ENCODE data around the gene SRPK2.
"Not testable (repeated sequence)": the region's sequence is repeated elsewhere in the genome, so short reads cannot be mapped to it uniquely, and the experiment has no call there.

The SRPK2 gene

GRCh38 chr7:105295596-105296352 lies 92.9 kb downstream of the SRPK2 start:
- no peak overlapping the region for H3K4me3 ChIP-seq
- DNase-seq (ENCODE audit: low spot score): no peak
- TF ChIP-seq CTCF (IDR thresholded peaks at IDR 0.05): no peak
- H3K27ac ChIP-seq: no peak overlapping the region

- not testable (repeated sequence) for DNase-seq (ENCODE audit: low spot score); H3K27ac ChIP-seq
Observed at GRCh38 chr7:105294482-105294881, 94.2 kb downstream of the SRPK2 start.

DNA sequence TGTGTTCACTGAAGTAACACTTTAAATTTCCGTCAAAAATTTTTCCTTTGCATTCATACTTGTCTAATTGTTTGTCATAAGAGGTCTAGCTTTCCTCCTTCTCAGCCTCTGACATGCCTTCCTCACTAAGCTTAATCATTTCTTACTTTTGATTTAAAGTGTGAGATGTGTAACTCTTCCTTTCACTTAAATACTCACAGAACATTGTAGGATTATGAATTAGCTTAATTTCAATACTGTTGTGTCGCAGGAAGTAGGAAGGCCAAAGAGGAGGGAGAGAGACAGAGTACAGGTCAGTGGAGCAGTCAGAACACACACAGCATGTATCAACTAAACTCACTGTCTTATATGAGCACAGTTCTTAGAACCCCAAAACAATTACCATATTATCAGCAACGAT lies 99.0 kb downstream of the SRPK2 start:
- no peak for DNase-seq (ENCODE audit: low spot score)
- H3K4me3 ChIP-seq: no peak overlapping the region
- H3K27ac ChIP-seq: no peak overlapping the region
- TF ChIP-seq CTCF (IDR thresholded peaks at IDR 0.05): no peak

More at GRCh38 chr7:105294482-105294881, 94.2 kb downstream of the SRPK2 start:
- H3K4me3 ChIP-seq: not testable (repeated sequence)

- no peak for TF ChIP-seq CTCF (IDR thresholded peaks at IDR 0.05)
- H3K27ac ChIP-seq: no peak overlapping the region
- DNase-seq (ENCODE audit: low spot score): no peak
- H3K4me3 ChIP-seq: no peak overlapping the region
Observed at GRCh38 chr7:105286441-105286840, 102.3 kb downstream of the SRPK2 start.

DNA sequence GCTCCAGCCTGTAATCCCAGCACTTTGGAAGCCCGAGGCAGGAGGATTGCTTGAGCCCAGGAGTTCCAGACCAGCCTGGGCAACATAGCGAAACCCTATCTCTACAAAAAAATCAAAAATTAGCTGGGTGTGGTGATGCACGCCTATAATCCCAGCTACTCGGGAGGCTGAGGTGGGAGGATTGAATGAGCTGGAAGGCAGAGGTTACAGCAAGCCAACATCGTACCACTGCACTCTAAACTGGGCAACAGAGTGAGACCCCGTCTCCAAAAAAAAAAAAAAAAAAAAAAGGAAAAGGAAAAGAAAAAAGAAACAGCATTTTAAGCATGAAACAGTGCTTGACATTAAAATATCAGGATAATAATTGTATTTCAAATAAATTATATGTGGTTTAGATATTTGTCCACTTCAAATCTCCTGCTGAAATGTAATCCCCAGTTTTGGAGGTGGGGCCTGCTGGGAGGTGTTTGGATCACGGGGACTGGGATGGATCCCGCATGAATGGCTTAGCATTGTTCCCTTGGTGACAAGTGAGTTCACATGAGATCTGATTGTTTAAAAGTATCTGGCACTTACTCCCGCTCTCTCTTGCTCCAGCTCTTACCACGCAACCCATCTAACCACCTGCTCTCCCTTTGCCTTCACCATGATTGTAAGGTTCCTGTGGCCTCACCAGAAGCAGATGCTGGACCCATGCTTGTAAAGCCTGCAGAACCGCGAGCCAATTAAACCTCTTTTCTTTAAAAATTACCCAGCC lies 103.4 kb downstream of the SRPK2 start:
- DNase-seq (ENCODE audit: low spot score): no peak
- TF ChIP-seq CTCF (IDR thresholded peaks at IDR 0.05): no peak
- Histone ChIP-seq H3K27ac (no peak overlapping the region), H3K4me3 (no peak overlapping the region)

- DNase-seq (ENCODE audit: low spot score): no peak
- TF ChIP-seq CTCF (IDR thresholded peaks at IDR 0.05): no peak
- no peak overlapping the region for H3K4me3 ChIP-seq
- H3K27ac ChIP-seq: no peak overlapping the region
Observed at GRCh38 chr7:105284014-105284413, 104.7 kb downstream of the SRPK2 start.

DNA sequence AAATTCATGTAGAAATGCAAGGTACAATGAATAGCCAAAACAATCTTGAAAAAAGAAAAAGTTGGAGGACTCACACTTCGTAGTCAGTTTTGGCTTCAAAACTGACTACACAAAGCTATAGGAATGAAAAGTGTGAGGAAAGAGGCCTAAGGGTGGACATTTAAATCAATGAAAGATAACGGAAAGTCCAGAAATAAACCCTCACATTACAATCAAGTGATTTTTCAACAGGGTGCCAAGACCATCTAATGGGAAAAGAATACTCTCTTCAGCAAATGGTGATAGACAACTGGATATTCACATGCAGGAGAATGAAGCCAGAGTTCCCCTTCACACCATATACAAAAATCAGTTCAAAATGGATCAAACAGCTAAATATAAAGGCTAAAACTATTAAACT lies 106.8 kb downstream of the SRPK2 start:
- no peak for TF ChIP-seq CTCF (IDR thresholded peaks at IDR 0.05)
- DNase-seq (ENCODE audit: low spot score): no peak
- Histone ChIP-seq H3K27ac (no peak overlapping the region), H3K4me3 (no peak overlapping the region)

All from coronary artery (tissue), 2 donors.